ENCODE measurements around the gene HTR2C.
"Not testable (repeated sequence)": the region's sequence is repeated elsewhere in the genome, so short reads cannot be mapped to it uniquely, and the experiment has no call there.

HTR2C gene

DNA sequence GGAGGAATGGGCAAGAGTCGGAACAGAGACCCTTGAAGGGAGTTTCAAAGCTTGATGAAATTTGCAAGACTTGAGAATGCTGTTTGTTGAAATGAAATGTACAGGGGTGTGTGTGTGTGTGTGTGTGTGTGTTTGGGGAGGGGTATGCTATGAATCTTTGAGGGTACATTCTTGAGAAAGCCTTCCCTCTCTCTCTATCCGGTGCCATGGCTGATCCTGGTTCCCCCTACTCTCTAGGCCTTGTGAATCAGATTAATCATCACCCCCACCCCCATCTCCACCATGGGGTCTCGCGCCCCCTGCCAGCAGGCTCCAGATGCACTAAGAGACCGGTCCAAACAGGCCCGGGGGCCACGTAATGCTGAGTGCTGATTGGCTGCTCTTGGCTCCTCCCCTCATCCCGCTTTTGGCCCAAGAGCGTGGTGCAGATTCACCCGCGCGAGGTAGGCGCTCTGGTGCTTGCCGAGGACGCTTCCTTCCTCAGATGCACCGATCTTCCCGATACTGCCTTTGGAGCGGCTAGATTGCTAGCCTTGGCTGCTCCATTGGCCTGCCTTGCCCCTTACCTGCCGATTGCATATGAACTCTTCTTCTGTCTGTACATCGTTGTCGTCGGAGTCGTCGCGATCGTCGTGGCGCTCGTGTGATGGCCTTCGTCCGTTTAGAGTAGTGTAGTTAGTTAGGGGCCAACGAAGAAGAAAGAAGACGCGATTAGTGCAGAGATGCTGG, at the start of gene HTR2C:
HTR2C (plus strand) TSS at position 441 of the 729 bp plus-strand sequence. CDS start 142,851 bp downstream, outside the sequence.
- no peak for DNase-seq

DNA sequence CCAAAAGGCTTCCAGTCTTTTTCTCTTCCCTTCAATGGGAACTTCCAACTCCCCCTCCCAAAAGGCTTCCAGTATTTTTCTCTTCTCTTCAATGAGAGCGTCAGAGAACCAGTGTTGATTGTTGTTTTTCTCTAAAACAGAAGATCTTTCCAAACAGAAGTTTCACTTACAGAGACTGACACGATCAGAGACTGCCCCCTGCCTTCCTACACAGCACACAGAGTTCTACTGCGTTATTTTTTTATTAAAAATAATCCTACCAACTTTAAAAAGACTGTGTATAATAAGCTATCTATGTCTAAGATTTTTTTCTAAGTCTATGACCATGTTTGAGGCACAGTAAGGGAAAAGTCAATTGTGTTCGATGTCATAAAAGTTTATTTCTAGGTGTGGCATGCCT, 3.5 kb upstream of the HTR2C start:
- DNase-seq = no peak

DNA sequence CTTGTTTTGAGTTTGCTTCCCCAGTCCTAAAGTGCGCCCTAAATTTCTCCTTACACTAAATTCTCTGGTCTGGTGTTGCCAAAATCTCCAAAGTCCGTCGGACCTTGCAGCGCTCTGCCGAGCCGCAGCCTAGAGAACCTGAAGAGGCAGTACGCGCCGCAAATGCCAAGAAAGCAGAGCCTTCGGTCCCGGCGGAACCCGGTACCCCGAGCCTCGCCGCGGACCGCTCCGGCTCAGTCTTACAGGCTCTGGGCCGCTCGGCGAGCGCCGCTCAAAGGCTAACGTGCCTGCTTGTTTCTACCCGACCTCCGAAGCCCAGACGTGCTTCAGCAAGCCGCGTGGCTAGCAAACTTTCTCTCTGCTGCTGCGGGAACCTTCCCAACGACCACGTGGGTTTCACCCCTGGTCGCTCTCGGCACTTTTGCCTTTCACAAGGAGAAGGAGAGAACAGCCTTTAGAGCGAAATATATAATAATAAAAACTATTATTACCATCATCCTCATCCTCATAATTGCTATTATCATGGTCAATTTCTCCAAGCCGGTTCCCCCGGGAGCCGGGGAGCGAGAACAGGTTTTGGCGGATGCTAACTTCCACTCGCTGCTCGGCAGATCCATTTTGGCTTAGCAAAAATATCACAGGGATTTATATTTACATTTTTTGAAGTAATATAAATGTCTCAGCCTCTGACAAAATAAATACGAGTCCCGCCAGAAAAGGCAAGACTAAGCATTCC, 2.2 kb upstream of the HTR2C start:
- no peak for DNase-seq

DNA sequence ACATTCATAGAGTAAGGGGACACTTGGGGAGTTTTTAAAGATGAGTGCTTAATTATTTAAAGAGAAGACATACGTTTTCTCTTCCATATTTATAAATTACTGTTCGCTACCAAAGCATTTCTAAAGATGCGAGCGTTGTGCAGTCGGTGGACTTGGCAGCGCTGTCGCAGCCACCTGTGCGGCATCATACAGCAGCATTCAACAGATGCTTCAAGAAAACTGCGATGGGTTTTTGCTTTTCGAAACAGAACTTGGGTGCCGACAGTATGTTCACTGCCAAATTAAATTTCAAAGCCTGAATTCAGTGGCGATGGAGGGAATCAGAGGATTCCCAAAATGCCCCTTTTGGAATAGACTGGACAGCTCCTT, 1.6 kb upstream of the HTR2C start:
- DNase-seq = no peak

DNA sequence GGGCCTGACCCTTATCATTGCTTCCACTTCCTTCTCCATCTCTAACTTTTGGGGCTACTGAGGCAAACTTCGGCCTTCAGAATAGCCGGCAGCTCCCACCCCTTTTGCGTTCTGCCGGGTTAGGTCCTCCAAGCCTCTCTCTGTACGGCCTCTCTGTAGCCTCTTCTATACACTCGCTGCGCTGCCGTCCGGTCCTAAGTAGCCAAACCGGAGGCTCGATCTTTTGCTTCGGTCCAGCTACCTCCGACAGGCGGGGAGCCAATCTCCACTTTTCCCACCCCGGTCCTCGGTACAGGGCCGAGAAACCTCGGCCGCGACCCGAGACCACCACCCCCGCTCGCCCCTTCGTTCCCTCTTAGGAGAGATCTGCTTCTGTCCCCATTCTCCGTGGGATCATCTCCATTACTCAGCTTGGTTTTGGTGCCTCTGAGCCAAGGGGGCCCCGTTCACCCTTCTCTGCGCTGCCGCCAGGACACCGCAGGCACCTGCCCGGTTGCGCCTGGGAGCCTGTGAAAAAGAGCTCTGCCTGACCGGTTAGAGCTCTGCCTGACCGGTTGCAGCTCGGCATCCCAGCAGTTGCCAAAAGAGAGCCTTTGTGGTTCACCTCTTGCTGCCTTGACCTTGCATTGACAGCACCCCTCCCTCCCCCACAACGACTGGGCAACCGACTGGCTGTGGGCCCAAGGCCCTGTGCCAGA, 1.0 kb upstream of the HTR2C start:
- DNase-seq = no peak

DNA sequence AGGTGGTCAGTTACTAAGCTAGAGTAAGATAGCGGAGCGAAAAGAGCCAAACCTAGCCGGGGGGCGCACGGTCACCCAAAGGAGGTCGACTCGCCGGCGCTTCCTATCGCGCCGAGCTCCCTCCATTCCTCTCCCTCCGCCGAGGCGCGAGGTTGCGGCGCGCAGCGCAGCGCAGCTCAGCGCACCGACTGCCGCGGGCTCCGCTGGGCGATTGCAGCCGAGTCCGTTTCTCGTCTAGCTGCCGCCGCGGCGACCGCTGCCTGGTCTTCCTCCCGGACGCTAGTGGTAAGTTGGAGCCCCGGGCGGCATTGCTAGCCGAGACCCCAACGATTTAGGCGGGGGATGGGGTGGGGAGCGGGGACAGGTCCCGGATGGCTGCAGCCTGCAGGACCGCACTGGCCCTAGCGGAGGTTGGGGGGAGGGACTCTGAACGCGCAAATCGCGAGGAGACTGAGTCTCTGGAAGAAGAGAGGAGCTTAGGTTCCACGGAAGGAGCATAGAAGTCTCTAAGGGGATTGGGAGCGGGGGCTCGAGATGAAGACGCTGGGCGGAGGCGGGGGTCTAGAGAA, 573 bp downstream of the HTR2C start:
- no peak for DNase-seq

DNA sequence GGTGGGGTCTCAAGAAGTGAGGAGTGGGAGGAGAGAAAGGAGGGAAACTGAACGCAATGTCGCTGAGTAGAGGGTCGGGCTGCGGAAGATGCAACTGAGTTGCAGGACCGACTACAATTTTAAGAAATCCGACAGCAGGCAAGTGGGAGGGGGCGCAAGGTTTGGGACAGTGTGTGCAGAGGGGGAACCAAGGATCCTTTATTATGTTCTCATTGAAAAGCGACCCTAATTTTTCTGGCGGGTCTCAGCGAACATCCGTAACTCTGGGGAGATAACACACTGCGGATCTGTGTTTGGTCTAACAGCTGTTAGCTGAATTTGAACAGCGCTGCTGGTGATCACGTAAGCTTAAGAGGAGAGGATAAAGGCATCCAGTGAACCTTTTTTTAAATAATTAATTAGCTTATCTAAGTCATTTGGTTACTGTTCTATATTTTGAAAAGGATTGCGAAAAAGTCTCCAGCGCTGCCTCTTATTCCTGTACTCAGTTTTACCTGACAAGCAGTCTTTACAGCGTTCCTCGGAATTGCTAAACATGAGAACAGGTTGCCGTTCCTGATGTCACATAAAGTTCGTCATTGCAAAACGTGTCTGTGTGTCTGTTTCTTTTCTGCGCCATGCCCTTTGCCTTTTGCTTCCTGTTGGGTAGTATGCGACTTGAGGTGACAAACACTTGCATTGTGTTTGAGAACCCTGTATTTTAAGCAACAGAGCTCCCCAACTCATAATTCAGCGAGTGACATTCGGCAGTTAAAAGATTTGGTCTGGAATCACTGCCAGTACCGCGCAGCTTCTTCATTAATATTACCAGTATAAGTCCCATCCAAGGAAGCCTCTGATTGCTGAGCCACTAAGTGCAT, 1.3 kb downstream of the HTR2C start:
- DNase-seq = no peak

DNA sequence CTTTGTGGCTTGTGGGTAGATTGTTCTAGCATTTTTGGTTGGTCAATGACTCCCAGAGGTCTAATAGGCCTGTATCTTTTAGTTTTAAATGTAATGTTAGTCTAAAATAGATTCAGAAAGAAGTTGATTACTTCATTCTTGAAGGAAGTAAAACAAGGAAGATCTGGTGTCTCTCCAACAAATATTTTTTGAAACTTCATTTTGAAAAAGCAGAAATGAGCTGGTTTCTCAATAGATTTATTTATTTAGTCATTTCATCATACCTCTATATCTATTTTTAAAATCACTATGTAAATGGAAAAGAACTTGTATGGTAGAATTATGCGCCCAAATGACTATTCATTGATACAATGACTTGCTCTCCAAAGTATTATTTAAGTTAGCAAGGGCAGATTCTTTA, 7.2 kb downstream of the HTR2C start:
- no peak for DNase-seq

DNA sequence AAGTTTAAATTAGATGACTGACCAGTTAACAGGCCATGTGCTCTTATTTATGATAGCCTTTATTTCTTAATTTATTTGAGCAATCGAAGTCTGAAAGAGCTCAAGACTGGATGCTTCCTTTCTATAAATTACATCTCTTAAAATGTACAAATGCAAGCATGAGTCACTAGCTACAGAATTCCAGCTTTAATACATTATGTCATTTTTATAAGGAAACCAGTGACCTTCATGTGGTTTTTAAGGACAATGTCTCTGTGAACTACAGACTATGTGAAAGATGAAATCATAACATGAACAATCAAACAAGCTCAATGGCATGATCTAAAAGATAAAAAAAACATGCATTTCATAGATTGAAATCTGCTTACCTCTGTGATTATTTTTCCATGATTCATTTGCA, 15.4 kb downstream of the HTR2C start:
- DNase-seq = no peak

DNA sequence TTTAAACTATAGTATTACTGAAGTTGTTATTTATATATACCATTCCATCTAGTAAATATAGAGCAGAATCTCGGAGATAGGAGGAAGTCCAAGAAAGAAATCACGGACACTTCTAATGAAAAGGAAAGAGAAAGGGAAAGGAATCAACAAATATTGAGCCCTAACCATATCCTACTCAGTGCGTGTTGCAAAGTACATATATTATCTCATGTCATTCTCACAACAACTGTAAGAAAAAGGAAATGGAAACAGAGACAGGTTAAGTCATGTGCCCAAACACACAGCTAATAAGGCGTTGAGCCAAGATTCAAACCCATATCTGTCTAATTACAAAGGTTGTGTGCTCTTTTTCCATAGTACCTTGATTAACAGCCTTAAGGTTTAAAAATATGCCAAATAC, 16.0 kb downstream of the HTR2C start:
- no peak for DNase-seq

DNA sequence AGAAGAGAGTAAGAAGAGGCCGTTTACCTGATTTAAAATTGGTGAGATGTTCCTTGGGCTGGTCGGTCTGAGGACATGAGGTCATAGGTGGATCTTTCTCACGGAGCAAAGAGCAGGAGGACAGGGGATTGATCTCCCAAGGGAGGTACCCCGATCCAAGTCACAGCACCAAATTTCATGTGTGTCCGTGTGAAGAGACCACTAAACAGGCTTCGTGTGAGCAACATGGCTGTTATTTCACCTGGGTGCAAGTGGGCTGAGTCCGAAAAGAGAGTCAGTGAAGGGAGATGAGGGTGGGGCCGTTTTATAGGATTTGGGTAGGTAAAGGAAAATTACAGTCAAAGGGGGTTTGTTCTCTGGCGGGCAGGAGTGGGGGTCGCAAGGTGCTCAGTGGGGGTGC, 22.7 kb downstream of the HTR2C start:
- DNase-seq = not testable (repeated sequence)

DNA sequence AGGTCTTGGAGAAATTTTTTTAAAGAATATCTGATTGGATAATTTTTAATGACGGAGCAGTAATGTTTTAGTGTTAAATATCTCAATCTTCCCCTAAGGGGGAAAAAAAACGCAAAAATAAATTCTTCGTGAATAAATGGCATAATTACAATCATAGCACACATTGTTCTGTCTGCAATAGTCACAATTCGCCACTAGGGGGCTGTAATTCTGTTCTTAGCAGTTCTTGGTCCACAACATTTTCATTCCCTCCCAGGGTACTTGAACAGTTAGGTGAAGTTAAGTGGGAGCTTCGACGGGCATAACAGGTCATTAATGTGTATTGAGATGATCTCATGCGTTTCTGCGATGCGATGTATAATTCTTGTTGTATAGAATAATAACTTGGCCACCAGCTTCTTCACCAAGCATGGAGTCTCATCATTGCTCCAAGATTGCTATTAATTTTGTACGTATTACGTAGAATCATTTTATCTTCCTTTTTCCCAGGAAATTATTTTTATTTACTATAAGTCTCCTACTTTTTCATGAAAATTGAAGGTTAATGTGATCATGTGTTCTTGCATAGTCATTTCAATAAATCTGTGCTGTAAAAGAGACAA, 27.2 kb downstream of the HTR2C start:
- peak; percentile 23 to 73 (median 34) for DNase-seq

DNA sequence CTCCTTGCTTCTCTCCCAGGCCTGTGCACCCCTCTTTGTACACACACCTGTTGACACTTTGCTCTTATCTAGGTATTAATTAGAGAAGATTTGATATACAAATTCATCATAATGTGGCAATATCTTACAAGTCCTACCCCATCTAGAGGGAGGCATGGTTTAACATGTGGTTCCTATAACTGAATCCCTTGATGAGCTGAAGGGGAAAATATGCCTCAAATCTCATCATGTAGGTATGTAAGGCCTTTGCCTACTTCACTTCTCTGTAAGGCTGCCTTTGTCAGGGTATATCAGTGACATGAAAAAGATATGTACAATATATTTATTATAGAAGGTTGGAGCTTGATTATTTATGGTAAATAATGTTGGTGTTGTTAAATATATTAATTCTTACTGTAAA, 31.9 kb downstream of the HTR2C start:
- no peak for DNase-seq

DNA sequence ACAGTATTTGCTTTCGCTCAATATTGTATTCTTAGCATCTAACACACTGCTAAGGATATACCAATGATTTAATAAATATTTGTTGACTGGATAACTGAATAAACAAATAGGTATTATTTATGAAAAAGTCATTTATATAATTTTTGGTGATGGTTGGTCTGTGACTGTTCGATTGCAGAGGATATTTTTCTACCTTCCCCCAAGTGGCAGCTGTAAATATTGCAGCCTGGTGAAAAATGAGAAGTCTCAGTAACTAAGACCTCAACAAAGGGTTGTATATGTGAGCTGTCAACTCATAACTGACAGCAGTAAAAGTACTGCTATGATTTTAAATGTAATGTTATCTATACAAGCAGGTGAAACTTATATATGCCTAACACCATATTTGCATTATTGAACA, 36.0 kb downstream of the HTR2C start:
- peak in 1 of 3 experiments; percentile 28 for DNase-seq

DNA sequence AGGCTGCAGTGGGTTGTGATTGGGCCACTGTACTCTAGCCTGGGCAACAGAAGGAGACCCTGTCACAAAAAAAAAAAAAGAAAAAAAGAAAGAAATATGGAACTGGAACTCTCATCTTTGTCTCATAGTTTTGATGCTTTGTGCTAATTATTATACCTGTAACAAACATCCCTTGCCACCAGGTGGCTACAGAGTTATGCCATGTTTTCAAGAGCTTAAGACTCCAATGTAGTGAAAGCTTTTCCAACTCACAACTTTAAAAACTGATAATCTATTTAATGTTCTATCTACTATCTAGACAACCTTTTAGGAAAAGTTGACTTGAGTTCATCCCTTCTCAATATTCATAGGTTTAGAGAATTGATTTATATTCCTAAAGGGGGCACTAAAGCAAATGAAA, 42.4 kb downstream of the HTR2C start:
- DNase-seq = peak in 1 of 3 experiments; percentile 30

DNA sequence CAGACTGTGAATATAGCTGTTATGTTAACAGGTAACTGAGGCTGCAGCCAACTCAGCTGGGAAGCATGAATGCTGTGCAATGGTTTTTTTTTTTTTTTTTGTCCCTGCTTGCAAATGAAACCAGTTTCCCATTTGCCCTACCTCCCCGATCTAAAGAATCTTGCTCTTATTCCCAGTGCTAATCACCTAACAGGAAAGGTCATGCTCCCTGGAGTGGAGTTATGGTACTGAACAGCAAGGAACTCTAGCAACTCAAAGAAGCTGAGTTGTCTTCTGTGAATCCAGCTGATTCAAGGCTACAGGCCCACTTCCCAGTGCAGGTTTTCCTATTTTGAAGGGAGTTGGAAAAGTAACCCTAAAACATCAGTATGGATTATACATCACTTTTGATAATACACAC, 52.1 kb downstream of the HTR2C start:
- DNase-seq = no peak

DNA sequence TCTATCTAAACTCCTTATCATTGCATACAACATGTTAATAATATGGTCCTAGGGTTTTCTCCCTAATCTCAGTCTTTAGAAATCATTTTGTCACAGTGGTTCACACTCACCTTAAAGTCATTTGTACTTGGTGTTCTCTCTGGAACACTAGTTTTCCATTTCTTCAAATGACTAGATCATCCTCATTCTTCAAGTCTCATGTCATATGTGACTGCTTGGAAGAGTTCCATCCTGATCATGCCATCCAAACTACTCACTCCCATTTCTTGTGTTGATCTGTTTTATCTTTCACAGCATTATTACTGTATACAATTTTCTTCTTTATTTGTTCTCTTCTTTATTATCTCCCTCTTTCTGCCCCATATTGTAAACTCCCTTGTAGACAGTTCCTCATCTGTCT, 66.5 kb downstream of the HTR2C start:
- no peak for DNase-seq

DNA sequence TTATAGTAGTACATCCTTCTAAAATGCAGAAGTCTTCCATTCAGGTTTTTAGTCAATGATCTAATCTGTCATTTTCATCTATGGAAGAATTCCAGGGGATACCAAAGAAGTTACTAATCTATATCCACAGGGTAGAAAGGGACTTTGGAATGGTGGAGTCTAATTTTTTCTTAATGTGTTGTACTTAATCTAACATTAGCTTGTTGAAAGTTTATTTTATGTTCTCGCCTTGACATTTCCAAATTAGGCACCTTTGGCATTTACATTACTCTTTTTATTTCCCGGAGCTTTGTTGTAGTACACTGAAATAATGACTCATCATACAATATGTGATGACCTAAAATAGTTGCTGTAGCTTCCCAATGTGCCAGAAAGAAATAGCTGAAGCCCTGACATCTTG, 91.5 kb downstream of the HTR2C start:
- DNase-seq = no peak

DNA sequence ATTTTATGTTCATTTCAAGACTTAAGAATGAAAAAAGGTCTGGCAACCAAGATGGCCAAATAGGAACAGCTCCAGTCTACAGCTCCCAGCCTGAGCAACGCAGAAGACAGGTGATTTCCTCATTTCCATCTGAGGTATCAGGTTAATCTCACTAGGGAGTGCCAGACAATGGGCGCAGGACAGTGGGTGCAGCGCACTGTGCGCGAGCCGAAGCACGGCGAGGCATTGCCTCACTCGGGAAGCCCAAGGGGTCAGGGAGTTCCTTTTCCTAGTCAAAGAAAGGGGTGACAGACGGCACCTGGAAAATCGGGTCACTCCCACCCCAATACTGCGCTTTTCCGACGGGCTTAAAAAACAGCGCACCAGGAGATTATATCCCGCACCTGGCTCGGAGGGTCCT, 116.6 kb downstream of the HTR2C start:
- DNase-seq = not testable (repeated sequence)

DNA sequence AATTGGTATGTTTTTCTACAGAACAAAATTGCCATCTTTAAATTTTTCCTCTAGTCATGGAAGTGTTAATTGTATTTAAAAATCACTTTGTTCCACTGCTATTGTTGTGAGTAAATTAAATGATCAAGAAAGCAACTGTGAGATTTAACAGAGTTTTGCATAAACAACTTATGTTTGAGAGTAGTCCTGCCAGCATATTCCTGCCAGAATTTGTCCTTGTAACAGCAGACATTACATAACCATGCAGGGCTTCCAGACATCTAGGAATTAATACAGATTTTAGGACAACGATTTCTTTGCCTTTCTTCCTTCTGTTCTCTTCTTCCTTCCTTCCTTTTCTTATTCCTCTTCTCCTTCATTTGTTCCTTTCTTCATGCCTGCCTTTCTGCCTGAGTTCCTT, 125.5 kb downstream of the HTR2C start:
- no peak for DNase-seq

DNA sequence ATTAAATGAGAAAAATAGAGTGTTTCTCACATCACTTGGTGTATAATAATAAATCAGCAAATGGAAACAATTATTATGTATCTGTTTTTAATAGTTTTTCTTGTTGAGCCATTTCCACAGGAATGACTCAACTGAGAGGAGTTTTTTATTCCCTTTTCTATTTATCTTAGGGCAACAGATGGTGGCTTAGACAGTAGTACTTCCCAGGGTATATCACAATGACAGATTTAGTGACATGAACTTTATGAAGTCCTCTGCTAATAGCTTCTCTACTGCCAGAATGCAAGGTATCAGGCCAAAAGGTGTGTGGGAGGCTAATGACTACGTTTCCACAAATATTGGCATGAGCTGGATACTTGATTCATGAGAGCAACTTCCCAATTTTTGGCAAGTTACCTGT, 126.7 kb downstream of the HTR2C start:
- no peak for DNase-seq

DNA sequence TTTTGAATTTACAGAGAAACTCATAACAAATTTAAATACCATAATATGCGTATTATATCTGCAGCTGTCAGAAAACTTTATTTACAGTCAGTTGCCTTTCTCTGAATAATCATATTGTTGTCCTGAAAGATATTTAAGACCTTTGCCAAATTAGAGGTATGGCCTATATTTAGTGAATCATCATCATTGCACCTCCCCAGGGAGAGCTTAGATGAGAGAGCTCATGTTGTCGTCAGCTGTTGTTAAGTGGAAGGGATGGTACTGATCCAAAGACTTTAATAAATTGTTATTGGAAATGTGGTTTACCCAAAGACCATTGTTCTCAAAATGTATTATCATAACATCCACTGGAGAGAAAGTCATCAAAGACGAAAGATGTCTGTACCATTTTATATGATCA, 128.6 kb downstream of the HTR2C start:
- DNase-seq = no peak

Data from NCI-H1417 (cell line).